ENCODE data around the gene VAMP2.

VAMP2 gene

GRCh38 chr17:8123695-8124349 lies 38.9 kb downstream of the VAMP2 start, which contains the start of gene HES7:
TSS of gene HES7 (minus strand) at chr17:8124106. CDS start at chr17:8124084, 22 bp downstream.
- no peak for DNase-seq (ENCODE audit: low read depth, low spot score)

DNA sequence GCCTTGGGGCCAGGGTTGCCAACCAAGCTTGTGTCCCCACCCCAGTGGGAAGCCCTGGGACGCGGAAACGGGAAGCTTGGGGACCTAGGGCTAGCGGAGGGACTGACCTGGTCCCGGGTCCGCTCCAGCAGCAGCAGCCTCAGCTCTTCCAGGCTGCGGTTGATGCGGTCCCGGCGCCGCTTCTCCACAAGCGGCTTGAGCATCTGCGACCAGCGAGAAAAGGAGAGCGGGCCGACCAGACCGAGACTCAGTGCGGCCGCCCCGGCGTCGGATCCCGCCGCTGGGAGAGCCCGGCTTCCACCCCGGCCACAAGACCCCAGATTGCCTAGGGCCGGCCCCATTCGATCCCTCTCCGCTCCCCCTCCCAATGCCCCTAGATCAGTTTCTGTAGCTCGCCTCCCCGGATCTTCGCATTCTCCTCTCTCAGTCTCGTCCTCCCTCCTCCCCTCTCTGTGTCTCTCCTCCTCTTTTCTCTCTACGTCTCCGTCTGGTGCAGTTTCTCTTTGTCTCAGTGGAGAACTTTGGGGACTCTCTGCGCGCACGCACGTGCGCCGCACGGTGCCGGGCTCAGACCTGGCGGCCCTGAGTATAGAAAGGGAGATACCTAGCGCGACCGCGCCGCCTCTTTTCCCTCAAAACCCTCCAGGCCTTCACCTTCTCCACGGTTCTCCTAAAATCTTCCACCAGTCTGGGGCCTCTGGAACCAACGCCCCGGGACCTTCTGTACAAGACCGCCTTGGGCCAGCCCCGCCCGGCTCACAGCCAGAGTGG lies 39.6 kb downstream of the VAMP2 start:
- no peak for DNase-seq (ENCODE audit: low read depth, low spot score)

GRCh38 chr17:8122422-8122923 lies 40.3 kb downstream of the VAMP2 start:
- DNase-seq (ENCODE audit: low read depth, low spot score) = no peak

DNA sequence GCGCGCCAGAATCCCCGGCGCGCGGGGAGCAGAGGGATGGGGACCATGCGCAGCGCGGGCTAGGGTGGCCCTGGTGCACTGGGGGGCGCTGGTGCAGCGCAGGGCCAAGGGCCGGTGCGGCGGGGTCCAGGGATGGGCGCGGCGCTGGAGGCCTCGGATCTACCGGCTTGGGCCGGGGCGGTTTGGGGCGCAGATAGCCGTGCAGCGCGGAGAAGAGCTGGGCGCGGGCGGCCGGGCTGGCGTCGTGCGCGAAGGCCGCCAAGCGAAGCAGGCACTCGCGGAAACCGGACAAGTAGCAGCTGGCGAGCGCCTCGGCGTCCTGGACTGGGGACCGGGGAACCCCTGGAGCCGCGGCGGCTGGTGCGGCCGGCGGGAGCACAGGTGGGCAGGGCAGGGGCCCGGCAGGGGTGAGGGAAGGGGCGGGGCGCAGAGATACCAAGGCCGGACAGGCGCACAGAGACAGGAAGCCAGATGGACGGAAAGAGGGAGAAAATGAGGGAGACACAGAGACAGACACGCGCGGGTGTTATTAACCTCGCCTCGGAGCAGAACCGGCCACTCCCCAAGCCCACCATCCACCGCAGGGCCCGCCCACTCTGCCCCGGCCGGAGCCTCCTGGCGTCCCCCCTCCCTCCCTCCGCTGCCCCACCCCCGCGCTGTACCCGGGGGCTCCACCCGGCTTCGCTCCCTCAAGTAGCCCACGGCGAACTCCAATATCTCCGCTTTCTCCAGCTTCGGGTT lies 40.9 kb downstream of the VAMP2 start:
- DNase-seq (ENCODE audit: low read depth, low spot score) = no peak

GRCh38 chr17:8121407-8121680 lies 41.4 kb downstream of the VAMP2 start:
- DNase-seq (ENCODE audit: low read depth, low spot score) = no peak

GRCh38 chr17:8120520-8121406 lies 42.0 kb downstream of the VAMP2 start:
- DNase-seq (ENCODE audit: low read depth, low spot score) = no peak

- DNase-seq (ENCODE audit: low read depth, low spot score) = no peak
Observed at GRCh38 chr17:8119581-8120519, 42.9 kb downstream of the VAMP2 start.

GRCh38 chr17:8118769-8119580 lies 43.8 kb downstream of the VAMP2 start:
- DNase-seq (ENCODE audit: low read depth, low spot score) = no peak

GRCh38 chr17:8117980-8118768 lies 44.6 kb downstream of the VAMP2 start, which contains the start of gene ALOXE3:
TSS of gene ALOXE3 (minus strand) at chr17:8118514. CDS start at chr17:8117990, 524 bp downstream.
- DNase-seq (ENCODE audit: low read depth, low spot score) = no peak

GRCh38 chr17:8117367-8117979 lies 45.3 kb downstream of the VAMP2 start:
- DNase-seq (ENCODE audit: low read depth, low spot score) = no peak

DNA sequence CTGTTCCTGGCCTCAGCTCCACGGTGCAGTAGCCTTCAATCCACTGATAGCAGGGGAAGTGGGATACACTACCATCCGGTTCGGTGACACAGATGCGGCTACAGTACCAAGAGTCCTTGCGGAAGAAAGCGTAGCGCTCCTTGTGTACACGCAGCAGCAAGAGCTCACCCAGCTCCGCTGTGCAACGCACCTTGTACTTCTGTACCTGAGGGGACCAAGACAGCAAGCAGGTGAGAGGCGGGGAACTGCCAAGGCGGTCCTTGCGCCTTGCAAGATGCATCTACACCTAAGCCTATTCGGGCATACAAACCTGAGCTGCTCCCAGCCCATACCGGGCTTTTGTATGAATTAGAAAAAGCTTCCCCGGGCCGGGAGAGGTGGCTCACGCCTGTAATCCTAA lies 46.0 kb downstream of the VAMP2 start:
- no peak for DNase-seq (ENCODE audit: low read depth, low spot score)

DNA sequence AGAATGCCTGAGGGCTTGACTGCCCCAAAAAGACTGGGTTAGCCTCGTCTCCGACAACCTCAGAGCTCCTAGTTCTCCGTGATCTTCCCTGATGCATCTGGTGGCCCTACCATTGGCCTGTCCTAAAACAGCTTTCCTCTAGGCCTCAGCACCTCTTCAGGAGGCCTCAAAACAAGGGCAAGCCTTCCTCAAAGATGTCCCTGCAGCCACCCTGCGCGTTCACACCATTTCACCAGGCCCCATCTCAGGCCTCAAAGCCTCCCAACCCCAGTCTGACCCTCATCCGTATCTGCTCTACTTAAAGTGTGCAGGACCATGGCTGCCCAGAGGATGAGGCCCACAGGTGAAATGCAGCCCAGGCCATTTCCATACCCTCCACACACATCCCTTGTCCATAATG lies 51.8 kb downstream of the VAMP2 start:
- no peak for DNase-seq (ENCODE audit: low read depth, low spot score)

DNA sequence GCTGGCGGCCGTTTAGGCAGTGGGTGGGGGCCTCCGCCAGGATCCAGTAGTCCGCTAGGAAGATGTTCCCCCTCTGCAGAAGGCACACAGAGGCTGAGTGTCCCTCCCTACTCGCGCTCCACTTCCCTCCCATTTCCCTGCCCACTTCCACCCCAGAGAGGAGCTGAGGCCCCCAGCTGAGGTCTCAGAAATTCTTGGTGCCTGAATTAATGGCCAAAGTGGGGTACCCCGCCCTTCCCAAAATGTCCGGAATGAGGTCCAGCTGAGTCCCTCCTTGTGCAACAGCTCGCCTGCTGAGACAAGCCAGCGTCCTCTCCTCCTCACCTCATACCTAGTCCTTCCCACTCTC lies 52.3 kb downstream of the VAMP2 start:
- DNase-seq (ENCODE audit: low read depth, low spot score) = no peak

DNA sequence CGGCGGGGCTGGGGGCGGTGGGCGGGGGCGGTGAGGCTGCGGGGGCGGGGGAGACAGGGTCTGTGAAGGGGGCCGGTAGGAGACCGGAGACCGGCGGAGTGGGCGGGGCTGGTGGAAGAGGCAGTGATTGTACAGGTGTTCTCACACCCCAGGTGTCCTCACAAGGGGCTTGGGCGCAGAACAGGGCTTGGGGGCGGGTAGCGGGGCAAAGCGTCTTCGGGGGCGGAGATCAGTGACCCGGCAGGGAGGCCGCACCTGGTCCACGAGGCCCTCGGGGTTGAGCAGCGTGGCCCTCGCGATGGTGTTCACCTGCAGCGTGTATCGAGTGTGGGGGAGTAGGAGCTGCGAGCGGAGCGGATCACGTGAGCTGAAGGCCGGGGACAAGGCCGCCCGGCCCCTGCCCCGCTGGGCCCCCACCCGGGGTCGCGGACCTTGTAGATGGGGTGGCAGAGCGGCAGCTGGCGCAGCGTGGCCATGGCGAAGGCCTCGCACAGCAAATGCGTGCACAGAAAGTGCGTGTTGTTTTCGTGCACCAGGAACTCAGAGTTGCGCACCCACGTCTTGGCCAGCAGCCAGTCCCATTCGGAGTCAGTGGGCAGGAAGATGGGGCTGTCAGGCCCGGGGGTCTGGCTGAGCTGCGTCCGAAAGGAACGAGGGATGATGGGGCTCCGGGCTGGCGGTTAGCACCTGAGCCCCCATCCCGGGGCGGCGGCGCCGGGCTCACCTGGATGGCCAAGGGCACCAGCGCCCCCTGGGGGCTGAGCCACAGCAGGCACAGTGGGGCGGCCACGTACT lies 52.9 kb downstream of the VAMP2 start:
- DNase-seq (ENCODE audit: low read depth, low spot score) = no peak

All from iPS DF 19.7 (cell line).